HG03457 (cell line): ENCODE measurements around the gene NFIB.

Source experiments
- ATAC-seq: cut with Tn5 transposase; IDR thresholded peaks from one replicate; pipeline ENCODE4 v1.9.1; 2021; ENCODE audit warnings: moderate number of reproducible peaks; ENCODE audit not compliant: unreplicated experiment

The NFIB gene

DNA sequence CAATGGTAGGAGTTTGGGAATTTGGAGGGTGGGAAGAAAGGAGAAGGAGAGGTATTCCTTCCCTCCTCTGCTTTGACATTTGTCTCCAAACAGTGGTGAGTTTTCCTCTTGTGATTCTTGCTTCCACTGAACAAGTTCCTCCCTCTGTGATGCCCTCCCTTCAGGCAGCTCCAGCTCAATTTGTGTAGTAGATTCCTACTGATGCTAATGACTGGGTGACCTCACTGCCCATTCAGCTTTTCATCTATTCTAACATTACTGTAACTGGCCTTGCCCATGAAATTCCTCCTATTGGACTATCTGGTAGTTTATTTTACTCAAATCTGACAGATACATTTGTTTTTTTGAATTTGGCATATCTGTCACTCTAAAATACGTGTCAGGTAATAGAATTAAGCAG, 121.4 kb downstream of the NFIB start:
- no peak for ATAC-seq

DNA sequence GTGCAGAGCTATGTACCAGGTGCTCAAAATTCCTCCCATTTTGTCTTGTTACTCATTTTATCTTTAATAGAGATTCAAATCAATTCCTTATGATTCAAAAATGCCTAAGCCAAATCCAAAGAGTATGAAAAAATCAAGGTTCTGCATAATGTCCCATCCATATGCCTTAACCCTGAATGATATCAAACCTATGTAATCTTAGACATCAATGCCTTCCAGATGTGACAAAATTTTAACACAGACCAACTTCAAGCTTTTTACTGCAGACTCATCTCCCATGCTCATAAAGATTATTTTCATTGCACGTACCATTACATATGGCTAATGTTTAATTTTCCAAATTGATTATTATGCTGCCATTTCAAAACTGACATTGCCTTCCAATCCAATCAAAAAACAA, 122.4 kb downstream of the NFIB start:
- no peak for ATAC-seq

DNA sequence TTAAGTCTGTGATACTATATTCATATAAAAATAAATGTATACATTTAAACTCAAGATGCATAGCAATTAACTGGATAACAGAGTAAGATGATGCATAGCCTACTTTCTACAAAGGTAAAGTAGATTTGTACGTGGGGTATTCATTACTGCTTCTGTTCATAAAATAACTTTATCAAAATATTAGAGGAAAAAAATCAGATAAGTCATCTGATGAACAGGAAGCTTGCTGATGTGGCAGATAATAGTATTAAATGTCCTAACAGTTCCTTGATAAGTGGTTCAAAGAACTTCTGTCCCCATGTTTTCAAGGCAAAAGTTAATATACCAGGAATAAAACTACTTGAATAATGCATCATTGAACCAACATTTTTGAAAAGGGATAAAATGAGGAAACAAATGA, 123.7 kb downstream of the NFIB start:
- ATAC-seq = no peak

DNA sequence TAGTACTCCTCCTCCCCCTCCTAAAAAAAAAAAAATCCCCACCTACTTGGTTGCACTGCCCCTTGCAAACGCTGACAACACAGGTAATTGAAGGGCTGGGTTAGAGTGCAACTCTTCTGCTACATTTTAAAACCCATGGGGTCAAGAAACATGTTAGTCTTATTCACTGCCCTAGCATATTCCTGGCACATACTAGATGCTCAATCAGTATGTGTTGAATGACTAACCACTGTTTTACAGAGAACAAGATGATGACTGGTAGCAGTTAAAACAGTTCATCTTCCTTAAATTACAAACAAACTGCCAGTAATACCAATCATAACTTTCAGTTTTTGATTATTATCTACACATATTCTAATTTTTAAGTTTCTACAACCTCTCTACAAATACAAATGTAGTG, 124.4 kb downstream of the NFIB start:
- no peak for ATAC-seq

DNA sequence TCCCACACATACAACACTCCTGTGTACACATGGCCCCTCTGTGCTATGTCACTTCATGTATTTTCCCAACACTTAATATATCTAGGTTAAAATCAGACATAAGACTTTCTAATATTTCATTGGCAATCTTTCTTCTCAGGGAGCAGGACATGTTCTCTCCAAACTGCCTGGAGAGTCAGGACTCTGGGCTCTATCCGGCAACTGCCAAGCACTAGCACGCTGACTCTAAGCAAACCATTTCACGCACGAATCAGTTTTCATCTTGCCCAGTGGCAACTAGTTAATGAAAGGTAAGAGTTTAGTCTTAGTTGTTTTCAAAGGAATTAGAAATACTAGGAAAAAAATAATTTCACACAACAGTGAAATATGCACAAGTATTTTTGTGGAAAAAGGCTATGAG, 124.8 kb downstream of the NFIB start:
- ATAC-seq = no peak

DNA sequence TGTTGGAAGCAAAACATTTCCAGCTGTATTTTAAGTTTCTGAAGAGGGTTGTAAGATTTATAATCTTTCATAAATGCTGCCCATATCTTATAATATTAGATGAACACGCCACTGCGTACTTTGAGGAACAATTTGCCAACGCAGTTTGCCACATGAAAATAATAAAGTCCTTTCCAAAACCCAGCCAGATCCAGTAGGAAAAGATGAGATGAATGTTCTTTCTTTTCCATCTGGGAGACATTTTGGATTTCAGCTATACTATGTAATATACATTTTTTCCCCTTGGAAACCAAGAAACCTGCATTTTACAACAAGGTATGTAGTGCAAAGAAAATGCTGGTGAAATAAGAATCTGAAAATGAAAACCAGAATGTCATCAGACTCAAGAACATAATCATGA, 125.4 kb downstream of the NFIB start:
- no peak for ATAC-seq

DNA sequence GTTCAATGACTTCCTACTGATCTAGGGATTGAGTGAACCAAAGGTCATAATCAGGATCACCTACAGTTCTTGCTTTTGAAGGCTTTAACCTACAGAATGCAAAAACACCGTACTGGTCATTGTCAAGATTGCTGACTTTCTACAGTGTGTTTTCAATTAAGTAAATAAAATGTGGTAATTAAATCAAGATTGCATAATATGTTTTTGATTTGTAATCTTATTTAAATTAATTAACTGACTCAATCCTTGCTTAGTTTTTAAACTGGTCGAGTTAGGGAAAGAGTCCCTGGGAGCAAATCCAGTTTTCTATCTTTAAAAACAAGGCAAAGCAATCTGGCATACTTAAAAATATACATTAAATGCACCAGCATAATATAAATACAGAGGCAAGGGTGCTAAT, 125.9 kb downstream of the NFIB start:
- no peak for ATAC-seq

DNA sequence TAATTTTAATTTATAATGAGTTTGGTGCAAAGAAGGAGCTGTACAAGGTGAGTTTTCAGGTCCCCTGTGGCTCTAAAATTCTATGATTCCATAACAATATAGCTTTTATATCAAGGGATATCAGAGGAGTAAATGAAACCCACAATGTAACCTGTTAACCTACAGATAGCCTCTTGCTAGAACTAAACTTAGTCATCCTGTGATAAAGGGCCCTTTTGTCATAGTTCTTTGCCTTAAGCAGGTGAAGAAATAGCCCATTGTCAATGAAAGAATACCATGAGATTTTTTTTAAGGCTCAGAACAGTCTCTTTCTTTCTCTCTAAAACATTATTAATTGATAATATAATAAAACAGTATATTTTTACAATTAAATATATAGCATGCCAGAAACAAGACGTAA, 127.8 kb downstream of the NFIB start:
- no peak for ATAC-seq

DNA sequence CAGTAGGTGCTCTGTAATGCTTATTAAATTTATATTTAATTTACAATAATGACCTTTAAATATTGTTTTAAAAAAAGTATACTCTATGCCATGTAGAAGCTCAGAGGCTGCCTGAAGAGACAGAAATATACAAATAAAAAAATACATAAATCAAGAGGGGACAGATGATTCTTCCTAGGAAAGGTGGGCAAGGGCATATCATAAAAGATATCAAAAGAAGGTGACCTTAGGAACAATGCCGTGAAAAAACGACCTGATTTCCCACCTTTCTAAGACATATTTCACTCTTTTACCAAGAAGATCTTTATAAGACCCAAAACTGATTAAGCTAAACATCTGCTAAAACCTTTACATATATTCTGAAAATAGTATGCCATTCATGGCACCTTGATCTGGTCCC, 128.9 kb downstream of the NFIB start:
- no peak for ATAC-seq

DNA sequence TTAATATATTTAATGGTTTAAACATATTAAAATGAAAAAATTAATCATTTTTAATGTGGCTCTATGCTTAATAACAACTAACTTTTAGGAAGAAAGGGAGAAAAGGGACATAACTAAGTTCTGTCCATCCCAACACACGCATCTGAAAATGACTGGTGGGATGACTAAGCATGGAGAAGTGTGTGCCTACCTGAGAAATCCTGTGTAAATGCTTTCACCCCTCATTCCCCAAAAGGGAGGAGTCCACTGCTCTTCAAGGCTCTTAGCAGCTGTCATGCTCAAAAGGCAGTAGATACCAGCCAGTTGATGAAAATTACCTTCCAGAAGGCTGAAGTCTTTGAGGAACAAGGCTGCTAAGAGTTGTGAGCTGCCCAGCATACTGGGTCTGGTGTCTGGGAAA, 130.9 kb downstream of the NFIB start:
- ATAC-seq = no peak

DNA sequence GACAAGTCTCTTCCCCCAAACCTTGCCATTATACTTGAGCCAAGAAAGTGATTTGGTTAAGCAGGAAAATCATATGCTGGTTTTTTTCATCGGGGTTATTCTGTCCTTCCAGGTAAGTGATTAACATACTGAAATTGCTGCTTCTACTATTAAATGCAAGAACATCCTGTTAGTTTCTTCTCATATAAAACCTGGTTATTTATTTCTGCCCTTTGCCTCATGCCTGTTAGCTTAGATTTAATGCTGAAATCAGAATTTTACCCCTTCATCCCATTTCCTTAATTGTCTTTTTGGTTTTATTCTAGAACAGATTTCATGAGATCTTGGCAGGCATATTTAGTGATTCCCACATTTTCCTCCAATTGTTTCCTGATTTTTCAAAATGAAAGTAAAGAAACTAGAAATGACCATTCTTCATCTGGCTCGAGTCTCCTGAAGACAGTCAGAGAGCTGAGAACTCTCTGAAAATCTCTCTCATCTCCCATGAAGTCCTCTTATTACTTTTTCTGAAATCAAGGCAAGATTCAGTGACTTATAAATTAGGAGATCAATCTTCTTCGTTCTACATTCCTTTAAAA, 132.9 kb downstream of the NFIB start:
- ATAC-seq = no peak

DNA sequence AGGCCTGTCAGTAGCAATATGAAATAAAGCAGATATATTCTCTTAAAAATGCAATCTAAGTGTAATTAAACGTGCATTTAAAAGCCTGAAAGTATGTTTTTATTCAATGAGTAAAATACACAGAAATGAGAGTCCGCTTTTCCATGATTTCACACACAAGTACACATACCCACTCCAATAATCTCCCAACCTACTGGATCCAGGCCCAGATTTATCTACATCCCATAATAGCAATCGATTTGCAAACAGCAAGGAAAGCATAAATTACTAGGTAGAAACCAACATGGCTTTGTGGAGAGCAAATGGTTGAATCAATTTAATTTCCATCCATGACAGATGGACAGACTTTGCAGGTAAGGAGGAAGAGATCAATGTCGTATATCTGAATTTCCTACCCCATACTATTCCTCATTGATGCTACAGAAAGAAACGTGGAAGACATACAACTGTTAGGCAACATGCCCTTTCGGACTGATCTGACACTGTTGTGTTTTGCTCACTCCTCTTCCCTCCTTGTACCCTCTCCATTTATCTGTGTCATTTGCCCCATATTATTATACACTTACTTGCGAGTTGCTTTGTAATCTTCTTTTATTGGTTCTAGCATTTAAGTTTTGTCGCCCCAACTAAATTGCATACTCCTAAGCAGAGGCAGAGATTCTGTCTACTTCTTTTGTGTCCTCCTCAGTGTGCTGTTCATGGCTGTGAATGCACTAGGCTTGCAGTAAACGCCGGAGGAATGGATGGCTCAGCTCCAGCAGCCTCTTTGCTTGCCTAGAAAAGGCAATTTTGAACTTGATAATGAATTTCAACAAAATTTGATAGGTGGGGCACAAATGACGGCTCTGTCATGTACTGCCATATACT, 133.6 kb downstream of the NFIB start:
- ATAC-seq = no peak

DNA sequence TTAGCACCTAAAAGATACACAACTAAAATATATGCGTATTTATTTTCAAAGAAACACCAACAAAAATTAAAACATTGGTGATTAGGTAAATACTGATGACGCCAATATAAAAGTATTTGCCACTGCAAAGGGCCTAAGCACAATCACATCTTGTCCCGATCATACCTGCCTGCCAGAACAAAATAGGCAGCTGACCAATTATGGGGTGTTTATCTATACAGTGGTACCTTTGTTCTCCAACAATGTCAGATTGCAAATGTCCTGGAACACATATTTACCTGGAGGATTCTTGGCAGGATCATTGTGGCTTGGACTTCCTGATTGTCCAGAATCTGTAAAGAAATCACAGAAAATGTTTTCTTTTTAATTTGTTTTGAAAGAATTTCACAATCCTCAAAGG, 134.5 kb downstream of the NFIB start:
- no peak for ATAC-seq

DNA sequence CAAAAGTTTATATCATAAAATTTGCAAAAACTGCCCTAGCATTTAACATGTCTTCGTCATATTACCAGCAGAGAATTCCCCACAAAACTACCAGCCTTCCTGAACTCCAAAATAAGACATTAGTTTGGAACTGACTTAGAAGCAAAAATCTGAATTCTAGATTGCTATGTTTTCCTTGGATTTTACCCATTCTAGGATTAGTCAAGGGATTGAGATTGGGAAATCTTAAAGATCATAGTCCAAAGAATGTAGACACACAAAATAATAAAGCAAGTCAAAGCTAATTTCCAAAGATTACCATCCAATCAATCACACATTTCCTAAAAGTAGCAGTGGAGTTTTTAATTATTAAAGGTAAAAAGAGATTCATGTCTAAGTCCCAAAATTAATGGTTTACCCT, 138.2 kb downstream of the NFIB start:
- ATAC-seq = no peak

DNA sequence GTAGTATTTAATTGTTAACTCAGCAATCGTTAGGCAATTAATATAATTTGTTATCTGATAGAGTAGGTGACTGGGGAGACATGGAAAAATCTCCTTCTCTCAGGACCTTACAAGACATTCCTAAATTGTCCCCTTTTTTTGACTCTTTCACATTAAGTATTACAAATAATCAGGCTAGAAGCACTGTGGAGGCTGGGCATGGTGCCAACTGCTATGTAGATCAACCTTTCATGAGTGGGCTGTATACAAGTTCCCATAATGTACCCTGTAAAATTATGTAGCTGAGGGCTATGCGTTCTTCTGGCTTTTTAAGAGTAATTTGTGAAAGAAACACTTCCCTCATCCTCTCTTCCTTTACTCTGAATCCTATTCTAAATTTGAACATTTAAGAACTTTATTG, 140.2 kb downstream of the NFIB start:
- no peak for ATAC-seq

DNA sequence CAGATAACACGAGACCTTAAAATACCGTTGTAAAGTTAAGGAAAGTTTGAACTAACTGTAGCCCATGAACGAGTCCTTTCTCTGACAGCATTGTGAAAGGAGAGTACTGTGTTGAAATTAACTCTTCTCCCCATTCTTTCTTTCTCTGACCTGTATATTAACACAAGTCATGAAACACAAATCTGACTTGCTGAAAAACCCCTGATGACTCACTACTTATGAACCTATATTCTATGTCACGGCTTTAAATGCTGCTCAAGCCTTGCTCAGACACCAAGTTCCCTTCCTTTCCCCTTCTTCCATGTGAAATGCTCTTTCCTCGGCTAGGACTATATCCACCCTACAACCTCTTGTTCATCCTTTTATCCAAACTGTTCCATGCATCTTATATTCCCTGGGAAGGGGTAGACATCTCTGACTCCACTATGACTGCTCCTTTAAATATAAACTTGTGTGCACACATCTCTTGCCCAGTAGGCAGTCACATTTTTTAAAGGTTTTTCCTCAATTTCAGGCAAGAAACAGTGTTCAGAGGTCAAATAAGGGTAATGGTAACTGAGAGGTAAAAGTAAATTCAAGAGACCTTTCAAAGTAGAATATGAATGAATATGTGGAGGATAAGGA, 142.9 kb downstream of the NFIB start:
- ATAC-seq = no peak

DNA sequence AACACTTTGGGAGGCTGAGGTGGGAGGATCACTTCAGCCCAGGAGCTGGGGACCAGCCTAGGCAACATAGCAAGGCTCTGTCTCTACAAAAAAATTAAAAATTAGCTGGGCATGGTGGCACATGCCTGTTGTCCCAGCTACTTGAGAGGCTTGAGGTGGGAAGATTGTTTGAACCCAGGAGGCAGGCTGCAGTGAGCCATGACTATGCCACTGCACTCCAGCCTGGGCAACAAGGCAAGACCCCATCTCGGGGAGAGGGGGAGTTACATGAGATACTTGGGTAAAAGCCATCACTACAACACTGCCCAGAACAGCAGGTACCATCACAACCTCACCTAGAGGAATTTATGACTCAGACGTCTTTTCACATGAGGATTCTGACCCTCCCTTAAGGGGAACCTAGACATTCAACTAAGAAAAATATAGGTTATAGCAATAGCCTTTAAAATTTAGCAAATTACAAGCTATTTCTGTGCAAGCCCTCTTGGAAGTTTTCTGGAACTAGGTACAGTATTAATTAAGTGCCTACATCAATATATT, 143.5 kb downstream of the NFIB start:
- no peak for ATAC-seq

DNA sequence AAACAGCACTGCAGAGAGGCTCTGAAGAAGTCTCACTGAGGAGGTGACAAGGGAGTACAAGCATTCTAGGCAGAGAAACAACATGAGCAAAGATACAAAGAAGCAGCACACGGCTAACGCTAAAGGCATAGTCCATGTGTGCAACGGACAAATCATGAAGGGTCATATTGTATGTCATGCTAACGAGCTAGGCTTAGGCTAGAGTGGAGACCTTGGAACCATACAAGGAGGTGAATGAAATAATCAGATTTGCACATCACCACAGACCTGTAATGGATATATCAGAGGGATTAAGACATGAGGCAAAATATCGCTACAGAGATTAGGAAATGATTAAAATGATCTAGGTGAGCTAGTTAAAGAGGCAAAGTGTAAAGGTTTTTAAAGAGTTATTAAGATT, 145.6 kb downstream of the NFIB start:
- ATAC-seq = no peak

DNA sequence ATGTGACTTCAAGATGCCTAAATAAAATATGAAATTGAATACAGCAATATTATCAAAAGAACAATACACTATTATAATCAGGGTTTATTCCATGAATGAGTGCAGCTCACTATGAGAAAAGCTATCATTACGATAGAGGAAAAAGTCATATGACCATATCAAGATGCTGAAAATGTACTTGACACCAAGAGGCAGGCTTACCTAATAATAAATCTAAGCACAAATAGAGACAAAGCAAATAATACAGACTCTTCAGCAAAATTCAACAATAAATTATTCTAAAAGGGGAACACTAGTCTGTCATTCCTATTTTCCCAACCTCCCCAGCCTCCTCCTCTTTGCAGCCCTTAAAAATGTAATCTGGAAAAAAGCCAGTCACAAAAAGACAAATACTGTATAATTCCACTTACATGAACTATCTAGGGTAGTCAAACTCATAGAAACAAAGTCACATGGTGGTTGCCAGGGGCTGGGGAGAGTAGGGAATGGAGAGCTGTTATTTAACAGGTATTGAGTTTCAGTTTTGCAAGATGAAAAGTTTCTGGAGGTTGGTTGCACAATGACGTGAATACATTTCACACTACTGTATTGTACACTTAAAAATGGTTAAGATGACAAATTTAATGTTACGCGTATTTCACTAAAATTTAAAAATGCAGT, 148.4 kb downstream of the NFIB start:
- ATAC-seq = no peak

DNA sequence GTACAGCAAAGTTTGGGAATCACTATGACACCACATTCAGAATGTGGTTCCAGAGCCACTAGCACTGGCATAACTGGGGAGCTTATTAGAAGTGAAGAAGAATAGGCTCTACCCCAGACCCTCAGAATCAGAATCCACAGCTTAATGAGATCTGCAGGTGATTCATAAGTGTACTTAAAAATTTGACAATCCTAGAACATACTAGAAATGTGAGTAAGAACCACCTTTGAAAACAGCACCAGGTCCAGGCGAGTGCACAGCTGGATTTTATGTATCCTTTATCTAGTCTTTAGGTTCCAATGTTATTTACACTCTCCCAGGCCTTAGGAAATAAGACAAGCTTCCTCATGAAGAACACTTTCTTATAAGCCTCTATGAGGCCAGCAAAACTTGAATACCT, 149.0 kb downstream of the NFIB start:
- no peak for ATAC-seq

DNA sequence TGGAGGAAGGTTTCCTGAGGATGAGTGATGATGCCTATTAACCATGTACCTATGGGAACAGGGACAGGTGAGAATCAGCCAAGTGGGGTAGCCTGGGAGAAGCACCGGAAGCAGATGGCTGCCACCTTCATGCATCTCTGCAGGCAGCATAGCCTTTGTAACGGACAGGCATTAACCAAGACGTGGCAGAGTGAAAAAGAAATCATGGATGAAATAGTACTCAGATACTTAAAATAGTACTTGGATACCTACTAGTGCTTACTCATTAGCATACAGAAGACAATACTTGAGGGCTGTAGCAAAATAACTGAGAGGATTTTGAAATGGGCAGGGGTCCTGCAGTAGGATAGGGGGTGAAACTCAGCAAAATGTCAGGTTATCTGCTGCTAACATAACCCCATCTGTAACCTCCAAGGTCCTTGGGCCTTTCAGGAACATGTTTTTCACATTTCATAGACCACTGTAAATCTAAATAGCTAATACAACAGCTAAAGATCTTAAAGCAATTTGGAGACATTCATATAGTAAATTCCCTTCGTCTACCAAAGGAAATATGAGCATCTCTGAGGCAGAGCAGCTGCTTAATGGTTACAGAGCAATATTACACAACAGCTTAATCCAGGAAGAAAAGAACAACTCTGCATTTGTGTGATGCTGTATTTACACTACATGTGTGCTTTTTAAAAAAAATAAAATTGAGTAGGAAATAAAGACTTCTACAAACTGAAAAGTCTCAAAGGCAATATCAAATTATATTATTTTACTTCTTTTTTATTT, 154.3 kb downstream of the NFIB start:
- no peak for ATAC-seq
